ENCODE data around the gene OBSCN.

The OBSCN gene

GRCh38 chr1:228348708-228349467 lies 141.0 kb downstream of the OBSCN start:
- no peak for DNase-seq

- no peak for DNase-seq
These were observed 141.9 kb downstream of the OBSCN start for GRCh38 chr1:228349701-228350171.

GRCh38 chr1:228350179-228350742 lies 142.4 kb downstream of the OBSCN start:
- no peak for DNase-seq

- DNase-seq: no peak
These were observed 143.3 kb downstream of the OBSCN start for GRCh38 chr1:228350831-228351781.

- DNase-seq: no peak
These were observed 144.0 kb downstream of the OBSCN start for GRCh38 chr1:228351850-228352249.

- no peak for DNase-seq
These were observed 145.0 kb downstream of the OBSCN start for GRCh38 chr1:228352677-228353481.

GRCh38 chr1:228353601-228354371 lies 145.9 kb downstream of the OBSCN start:
- DNase-seq: no peak

GRCh38 chr1:228354390-228355320 lies 146.8 kb downstream of the OBSCN start:
- DNase-seq: no peak

GRCh38 chr1:228356897-228357680 lies 149.2 kb downstream of the OBSCN start:
- no peak for DNase-seq

GRCh38 chr1:228358039-228358763 lies 150.4 kb downstream of the OBSCN start:
- no peak for DNase-seq

GRCh38 chr1:228358764-228359612 lies 151.1 kb downstream of the OBSCN start:
- DNase-seq: no peak

GRCh38 chr1:228359613-228360532 lies 152.0 kb downstream of the OBSCN start:
- no peak for DNase-seq

- DNase-seq: no peak
These were observed 152.9 kb downstream of the OBSCN start for GRCh38 chr1:228360533-228361313.

GRCh38 chr1:228361314-228362140 lies 153.7 kb downstream of the OBSCN start:
- DNase-seq: no peak

Data from retina (tissue), 1 donor.